Left hindlimb (tissue), 1 donor: Measurements from ENCODE around the gene ARL15.

Experiments used
- DNase-seq: peaks from one replicate; pipeline ENCODE4 v3.0.0-alpha.2; 2018

The ARL15 gene

GRCh38 chr5:54281960-54282692, 28.2 kb downstream of the ARL15 start:
- no peak for DNase-seq

DNA sequence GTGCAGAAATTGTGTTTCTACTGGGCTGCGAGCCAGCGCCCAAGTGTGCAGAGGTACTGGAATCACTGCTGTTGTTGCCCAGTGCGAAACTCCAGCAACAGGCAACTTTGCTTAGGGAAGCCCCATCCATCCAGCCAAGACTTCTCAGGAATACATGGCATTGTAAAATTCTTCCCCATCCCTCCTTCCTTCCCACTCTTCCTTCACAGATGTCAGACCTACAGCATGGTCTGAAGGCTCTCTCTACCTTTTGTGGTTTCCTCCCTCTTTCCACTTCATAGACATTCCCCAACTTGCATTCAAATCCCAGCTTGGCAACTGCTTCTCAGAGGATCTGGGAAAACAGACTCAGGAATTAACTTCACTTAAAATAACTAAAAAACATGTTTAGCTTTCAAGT, 30.4 kb downstream of the ARL15 start:
- no peak for DNase-seq

DNA sequence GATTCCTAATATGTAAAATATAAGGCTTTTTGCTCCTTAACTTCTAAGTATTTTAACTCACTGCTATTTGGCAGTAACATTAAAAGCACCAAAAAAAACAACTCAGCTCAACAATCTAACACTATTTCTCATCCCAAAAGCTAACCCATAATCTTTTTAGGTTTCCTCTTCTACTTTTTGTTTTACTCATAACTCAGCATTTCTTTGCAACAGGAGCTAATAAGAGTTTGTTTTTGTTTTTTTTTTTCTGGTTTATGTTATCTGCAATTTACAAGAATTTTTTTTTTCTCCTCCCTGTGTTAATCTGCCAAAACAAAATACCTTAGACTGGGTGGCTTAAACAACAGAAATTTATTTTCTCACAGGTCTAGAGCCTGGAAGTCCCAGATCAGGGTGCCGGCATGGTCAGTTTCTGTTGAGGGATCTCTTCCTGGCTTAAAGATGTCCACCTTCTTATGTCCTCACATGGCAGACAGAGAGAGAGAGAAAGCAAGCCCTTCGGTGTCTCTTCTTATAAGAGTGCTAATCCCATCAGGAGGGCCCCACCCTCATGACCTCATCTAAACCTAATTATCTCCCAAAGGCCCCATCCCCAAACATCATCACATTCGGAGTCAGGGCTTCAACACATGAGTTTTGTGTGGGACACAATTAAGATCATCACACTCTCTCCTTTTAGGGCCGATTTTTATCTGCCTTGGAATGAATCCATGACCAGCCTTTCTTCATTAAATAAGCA, 31.2 kb downstream of the ARL15 start:
- no peak for DNase-seq

DNA sequence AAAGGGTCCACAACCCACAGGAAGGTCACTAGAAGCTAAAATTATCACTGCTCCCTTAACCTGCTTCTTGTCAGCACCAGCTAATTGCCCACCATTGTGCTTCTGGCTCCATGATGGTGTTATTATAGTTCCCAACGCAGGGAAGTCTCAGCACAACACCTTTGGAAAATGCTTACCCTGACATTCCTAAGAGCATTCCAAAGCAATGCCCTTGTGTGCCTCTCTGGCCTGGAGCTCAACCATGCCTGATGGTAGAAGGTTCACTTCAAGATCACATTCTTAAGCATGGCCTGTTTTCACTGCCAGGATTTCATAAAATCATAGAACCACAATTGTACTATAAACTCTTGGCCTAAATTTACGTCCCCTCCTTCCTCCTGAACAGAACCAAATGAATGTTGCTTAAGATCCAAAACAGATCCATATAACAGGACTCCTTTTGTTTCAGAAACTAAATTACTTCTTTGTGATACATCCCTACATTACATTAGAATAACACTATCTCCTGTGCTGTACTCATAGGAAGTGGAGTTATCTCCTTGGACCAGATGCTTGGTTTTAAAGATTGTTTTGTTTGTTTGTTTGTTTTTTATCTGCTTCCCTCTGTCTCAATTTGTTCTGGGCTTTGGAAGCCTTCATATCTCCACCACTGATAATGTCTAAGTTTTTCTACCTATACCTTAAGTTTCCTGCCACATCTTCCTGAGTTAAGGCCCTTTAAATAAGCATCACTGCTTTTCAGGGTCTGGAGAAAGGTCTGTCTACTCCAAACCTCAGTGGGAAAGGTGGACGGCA, 32.1 kb downstream of the ARL15 start:
- no peak for DNase-seq

GRCh38 chr5:54276048-54276447, 34.3 kb downstream of the ARL15 start:
- no peak for DNase-seq

GRCh38 chr5:54275361-54275760, 35.0 kb downstream of the ARL15 start:
- no peak for DNase-seq

GRCh38 chr5:54274944-54275343, 35.4 kb downstream of the ARL15 start:
- DNase-seq, result no peak

GRCh38 chr5:54273715-54274114, 36.7 kb downstream of the ARL15 start:
- no peak for DNase-seq

DNA sequence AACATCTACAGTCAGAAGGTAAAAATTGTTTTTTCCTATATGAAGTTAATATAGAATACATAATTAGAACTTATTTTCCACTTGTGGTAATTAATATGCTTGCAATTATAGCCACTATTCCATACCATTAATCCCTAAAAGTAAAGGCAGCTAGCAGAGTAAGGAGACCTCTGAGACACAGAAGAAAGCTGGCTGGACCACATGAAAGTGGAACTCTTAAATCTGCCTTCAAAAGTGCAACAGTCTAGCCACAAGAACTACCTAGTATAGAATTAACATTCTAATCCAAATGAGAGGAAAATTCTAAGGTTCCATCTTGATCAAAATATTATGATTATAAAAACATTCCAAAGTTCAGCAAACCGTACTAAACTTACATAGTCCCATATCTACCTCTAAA, 37.6 kb downstream of the ARL15 start:
- no peak for DNase-seq

DNA sequence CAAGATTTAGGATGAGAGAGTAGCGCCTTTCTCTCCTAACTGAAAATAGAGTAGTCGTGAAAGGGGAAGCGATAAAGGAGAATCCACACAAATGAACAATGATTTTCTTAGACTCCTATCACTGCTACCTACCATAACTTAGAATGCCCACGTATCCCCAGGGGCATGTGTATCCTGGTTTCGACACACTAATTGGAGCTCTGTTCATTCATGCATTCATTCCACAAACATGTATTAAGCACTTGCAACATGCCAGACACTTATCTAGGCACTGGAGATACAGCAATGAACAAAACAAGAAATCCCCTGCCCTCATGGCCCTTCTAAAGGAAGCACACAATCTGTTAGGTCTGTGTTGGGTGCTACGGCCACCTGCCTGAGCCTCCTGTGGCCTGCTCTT, 40.0 kb downstream of the ARL15 start:
- no peak for DNase-seq

DNA sequence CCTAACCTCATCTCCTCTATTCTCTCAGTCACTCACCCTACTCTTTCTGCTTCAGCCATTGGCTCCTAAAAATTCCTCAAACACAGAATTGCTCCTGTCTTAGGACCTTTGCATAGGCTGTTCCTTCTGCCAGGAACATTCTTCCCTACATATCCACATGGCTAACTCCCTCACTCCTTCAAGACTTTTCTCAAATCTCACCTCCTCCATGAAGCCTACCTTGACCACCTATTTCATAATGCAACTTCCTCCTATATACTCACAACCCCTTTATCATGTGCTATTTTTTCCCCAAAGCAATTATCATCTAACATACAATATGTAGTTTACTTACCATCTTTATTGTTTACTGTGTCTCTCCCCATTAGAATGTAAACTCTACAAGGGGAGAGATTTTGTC, 45.8 kb downstream of the ARL15 start:
- DNase-seq, result no peak

DNA sequence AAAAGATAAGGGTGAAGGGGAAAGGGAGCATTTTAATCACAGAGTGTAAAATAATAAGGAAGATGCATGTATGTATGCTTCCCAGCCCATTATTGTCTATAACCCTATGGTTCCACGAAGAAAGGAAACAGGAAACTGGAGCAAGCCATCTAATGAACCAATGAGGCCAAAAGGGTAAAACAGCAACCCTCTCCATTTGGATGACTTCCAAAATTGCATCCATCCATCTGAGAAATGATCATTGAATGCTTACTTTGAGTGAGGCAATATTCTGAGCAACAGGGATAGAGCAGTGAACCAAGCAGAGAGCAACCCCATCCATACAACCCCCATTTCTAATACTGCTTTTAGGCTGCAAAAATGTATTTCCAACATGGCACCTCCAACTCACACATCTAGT, 46.9 kb downstream of the ARL15 start:
- no peak for DNase-seq

DNA sequence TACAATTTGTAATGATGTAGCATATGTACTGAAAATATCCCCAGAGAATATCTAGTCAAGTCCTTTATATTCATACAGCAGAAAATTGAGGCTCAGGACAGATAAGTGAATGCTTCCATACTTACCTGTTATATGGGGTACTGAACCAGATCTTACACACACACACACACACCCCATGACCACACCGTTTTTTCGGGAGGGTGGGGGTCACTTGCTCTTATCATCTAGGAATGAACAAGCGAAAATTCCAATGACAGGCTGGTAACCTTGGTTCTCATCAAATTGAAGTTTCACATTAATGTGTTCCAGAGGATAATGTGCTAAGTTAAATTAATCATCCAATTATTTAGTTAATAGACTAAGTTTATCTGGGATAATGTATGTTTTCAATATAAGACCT, 48.8 kb downstream of the ARL15 start:
- DNase-seq, result no peak

- no peak for DNase-seq
Observed at GRCh38 chr5:54259981-54260380, 50.4 kb downstream of the ARL15 start.

DNA sequence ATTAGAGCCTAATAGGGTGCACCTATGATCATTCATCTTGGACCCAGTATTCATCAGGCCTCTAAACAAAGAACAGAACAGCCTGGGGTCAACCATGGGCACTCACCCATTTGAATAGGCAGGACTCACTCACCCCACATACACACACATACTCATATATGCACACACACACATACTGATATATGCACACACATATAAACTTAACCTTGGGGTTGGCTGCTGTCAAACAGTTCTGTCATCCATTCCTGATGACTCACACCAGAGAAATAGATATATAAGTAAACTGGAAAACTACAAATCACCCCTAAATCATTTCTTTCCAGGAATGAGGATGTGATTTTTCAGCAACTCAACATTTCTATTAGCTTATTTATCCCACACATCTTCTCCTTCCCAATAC, 51.3 kb downstream of the ARL15 start:
- no peak for DNase-seq

DNA sequence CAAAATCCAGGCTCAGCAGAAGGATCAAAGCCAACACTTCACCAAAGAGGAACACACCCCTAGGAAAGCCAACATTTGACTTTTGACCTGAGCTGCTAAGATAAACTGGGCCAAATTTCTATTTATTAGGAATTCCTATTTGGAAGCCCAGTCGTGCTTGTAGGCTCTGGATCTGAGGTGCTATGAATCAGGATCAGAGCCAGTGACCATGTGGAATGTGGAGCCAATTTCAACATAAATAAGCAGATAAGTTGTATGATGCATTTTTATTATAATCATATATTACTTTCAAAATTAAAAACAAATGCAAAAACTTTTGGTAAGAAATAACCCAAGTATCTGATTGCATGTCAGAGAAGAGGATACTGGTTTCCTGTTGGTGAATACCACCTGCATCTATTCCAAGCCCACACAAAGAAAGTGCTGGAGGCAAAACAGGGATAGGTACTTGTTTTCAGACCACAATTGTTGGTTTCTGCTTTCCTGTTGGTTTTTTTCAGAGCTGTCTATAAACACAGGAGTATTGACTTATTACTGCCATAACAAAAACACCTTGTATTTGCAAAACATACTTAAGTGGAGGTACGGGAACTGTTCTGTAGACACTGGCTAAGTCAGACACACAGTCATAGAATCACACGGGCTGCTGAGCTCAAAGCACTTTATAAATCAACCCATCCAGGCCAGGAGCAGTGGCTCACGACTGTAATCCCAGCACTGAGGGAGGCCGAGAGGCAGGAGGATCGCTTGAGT, 52.8 kb downstream of the ARL15 start:
- no peak for DNase-seq

GRCh38 chr5:54254482-54255198, 55.7 kb downstream of the ARL15 start:
- no peak for DNase-seq

- no peak for DNase-seq
Observed at GRCh38 chr5:54251981-54252380, 58.4 kb downstream of the ARL15 start.

DNA sequence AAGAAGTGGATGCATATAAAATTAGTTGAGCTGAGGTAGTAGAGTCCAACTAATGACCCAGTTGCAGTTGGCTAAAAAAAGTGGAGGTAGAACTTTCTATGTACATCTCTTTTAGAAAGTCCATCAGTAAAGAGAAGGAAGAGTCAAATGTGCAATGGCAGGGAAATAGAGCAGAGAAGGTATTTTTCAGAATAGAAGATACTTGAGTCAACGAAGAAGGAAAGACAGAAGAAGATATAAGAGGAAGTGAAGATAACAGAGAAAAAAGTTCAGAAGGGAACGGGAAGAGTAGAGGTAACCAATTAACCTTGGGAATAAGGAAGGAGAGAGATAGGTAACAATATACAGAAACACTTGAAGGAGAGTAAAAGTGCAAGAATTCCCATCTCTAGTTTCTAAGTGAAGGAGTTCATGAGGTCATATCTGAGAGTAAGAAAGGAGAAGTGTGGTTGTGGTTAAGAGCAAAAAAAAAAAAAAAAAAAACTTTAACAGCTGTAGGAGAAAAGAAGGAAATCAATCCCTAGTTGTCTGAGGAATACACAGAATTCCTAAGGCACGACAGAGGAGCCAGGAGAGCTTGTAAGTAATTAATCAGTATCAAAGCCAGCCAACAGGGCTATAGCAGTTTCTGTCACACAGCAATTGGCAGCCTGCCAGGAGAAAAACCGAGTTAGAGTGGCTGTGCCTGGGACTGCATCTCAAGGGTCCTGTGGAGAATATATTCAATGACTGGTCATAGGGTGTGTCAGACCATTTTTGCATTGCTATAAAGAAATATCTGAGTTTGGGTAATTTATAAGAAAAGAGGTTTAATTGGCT, 61.0 kb downstream of the ARL15 start:
- DNase-seq, result no peak

GRCh38 chr5:54247226-54247625, 63.1 kb downstream of the ARL15 start:
- no peak for DNase-seq

- no peak for DNase-seq
Observed at GRCh38 chr5:54243483-54244080, 66.8 kb downstream of the ARL15 start.
